CD4-positive, alpha-beta T cell (primary cell): Measurements from ENCODE around the gene GADL1. TPM values are rescaled to one million over a fixed set of nuclear protein-coding genes. Genes with fewer than 3 reads are reported as not detected.

Experiments
- ATAC-seq: fragments of 200-7000 bp; cut with Tn5 transposase; one replicate; pipeline ENCODE4 v1.10.0; 2022; ENCODE audit warnings: mild to moderate bottlenecking; ENCODE audit not compliant: poor library complexity
- CTCF ChIA-PET: fragments of 350-600 bp; sonication (Branson Sonifier 250); formaldehyde crosslinking; loops from one replicate; lab custom pipeline; 2021; ENCODE audit warnings: antibody characterized with exemption, inconsistent platforms; lab: Charles Lee
- POLR2A ChIA-PET: fragments of 350-600 bp; sonication (Branson Sonifier 250); formaldehyde crosslinking; loops from one replicate; lab custom pipeline; 2021; ENCODE audit warnings: antibody characterized with exemption, inconsistent platforms; lab: Charles Lee
- DNase-seq, 14 experiments: peaks; one replicate each; pipeline ENCODE4 v3.0.0-alpha.2; 2013 to 2020; ENCODE audit warnings: mixed read lengths in 2 of 14
- H3K27ac ChIP-seq, 2 donors: one replicate each; pipeline versions ENCODE4 v1.5.1 to v1.7.0; 2013; ENCODE audit warnings: low read length in 2 of 2, low read depth in 1 of 2, mild to moderate bottlenecking in 1 of 2
- H3K27me3 ChIP-seq, 2 experiments: 1 replicate in 1 of 2; 2 replicates in 1 of 2; pipeline versions ENCODE4 v1.6.1 to v1.7.0; 2013; ENCODE audit warnings: low read length in 2 of 2, control low read depth in 1 of 2, mild to moderate bottlenecking in 1 of 2, moderate library complexity in 1 of 2; ENCODE audit not compliant: insufficient read depth in 2 of 2, control insufficient read depth in 1 of 2
- H3K36me3 ChIP-seq: one replicate; pipeline ENCODE4 v1.6.1; 2013; ENCODE audit warnings: low read length, control low read depth; ENCODE audit not compliant: insufficient read depth
- H3K4me1 ChIP-seq: one replicate; pipeline ENCODE4 v1.6.1; 2013; ENCODE audit warnings: low read length, control low read depth; ENCODE audit not compliant: insufficient read depth
- H3K4me3 ChIP-seq: one replicate; pipeline ENCODE4 v1.5.1; 2013; ENCODE audit warnings: mild to moderate bottlenecking, low read length, moderate library complexity
- H3K9me3 ChIP-seq, 2 experiments: 1 replicate in 1 of 2; 2 replicates in 1 of 2; pipeline versions ENCODE4 v1.6.1 to v1.7.0; 2013; ENCODE audit warnings: low read length in 2 of 2, mild to moderate bottlenecking in 2 of 2, control low read depth in 1 of 2, moderate library complexity in 1 of 2; ENCODE audit not compliant: control insufficient read depth in 1 of 2, insufficient read depth in 1 of 2
- H3K27ac Mint-ChIP-seq: one replicate; pipeline ENCODE4 v1.8.0; 2020; ENCODE audit warnings: mixed read lengths
- H3K27me3 Mint-ChIP-seq: one replicate; pipeline ENCODE4 v1.8.0; 2021; ENCODE audit warnings: mixed read lengths
- H3K36me3 Mint-ChIP-seq: one replicate; pipeline ENCODE4 v1.8.0; 2021; ENCODE audit warnings: low read depth, mixed read lengths
- H3K4me1 Mint-ChIP-seq: one replicate; pipeline ENCODE4 v1.8.0; 2021; ENCODE audit warnings: low read depth, mixed read lengths
- H3K4me3 Mint-ChIP-seq: one replicate; pipeline ENCODE4 v1.8.0; 2020; ENCODE audit warnings: mild to moderate bottlenecking, mixed read lengths
- H3K9me3 Mint-ChIP-seq: one replicate; pipeline ENCODE4 v1.8.0; 2020; ENCODE audit warnings: mixed read lengths
- intact Hi-C, 2 experiments: fragments of 100-400 bp; cut with DNase I in 1 of 2; cut with micrococcal nuclease in 1 of 2; formaldehyde crosslinking; loops; one replicate each; pipeline versions ENCODE4 v1.15.1 to v1.9.0; 2023 to 2025; cut with DNase I, micrococcal nuclease
- total RNA-seq, 174 experiments: library from RNA in 2 of 174; stranded (reverse) in 2 of 174; gene quantifications; one replicate each; pipeline ENCODE4 v1.2.3 and lab custom pipeline; 2021 to 2026
- TF ChIP-seq, protein P1 (sequence below): fragments of 200-600 bp; IDR thresholded peaks from one replicate; pipeline ENCODE4 v1.8.0; 2022; ENCODE audit warnings: antibody characterized with exemption, mild to moderate bottlenecking

Gene GADL1
- total RNA-seq, 2 experiments from 2014 or later, result not detected

DNA sequence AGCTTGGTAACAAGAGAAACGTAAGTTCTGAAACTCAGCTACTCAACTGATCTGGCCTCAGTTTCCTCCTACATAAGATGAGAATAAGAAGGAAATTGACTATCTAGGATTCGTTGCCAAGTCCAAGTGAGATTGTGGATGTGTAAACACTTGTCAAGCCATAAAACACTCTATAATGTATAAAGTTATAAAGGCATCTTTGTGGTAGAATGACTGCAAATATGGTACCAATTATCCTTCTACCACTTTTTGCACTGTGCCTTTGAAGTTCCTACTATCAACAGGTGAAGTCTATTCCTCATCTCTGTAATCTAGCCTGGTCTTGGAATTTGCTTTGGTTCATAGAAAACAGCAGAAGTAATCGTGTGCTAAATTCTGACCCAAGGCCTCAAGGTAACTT, 138.2 kb downstream of the GADL1 start:
- H3K4me1 Mint-ChIP-seq, result peaks cover 7% of the 10 kb centered on the region
- Histone ChIP-seq H3K36me3 (no peaks in the 10 kb centered on the region), H3K27ac (no peak overlapping the region), H3K27me3 (no peaks in the 10 kb centered on the region), H3K4me3 (no peak overlapping the region), H3K4me1 (no peaks in the 10 kb centered on the region), H3K9me3 (no peaks in the 10 kb centered on the region)
- no peaks in the 10 kb centered on the region for H3K27me3 Mint-ChIP-seq
- ChIA-PET POLR2A (no interaction called here), CTCF (no interaction called here)
- DNase-seq (no peak), ATAC-seq (no peak)
- intact Hi-C loops, result no loop called here
- H3K27ac Mint-ChIP-seq, result no peak overlapping the region
- no peaks in the 10 kb centered on the region for H3K9me3 Mint-ChIP-seq
- H3K4me3 Mint-ChIP-seq, result no peak overlapping the region
- TF ChIP-seq, protein P1, sequence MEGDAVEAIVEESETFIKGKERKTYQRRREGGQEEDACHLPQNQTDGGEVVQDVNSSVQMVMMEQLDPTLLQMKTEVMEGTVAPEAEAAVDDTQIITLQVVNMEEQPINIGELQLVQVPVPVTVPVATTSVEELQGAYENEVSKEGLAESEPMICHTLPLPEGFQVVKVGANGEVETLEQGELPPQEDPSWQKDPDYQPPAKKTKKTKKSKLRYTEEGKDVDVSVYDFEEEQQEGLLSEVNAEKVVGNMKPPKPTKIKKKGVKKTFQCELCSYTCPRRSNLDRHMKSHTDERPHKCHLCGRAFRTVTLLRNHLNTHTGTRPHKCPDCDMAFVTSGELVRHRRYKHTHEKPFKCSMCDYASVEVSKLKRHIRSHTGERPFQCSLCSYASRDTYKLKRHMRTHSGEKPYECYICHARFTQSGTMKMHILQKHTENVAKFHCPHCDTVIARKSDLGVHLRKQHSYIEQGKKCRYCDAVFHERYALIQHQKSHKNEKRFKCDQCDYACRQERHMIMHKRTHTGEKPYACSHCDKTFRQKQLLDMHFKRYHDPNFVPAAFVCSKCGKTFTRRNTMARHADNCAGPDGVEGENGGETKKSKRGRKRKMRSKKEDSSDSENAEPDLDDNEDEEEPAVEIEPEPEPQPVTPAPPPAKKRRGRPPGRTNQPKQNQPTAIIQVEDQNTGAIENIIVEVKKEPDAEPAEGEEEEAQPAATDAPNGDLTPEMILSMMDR, result no peak
- H3K36me3 Mint-ChIP-seq, result no peaks in the 10 kb centered on the region

DNA sequence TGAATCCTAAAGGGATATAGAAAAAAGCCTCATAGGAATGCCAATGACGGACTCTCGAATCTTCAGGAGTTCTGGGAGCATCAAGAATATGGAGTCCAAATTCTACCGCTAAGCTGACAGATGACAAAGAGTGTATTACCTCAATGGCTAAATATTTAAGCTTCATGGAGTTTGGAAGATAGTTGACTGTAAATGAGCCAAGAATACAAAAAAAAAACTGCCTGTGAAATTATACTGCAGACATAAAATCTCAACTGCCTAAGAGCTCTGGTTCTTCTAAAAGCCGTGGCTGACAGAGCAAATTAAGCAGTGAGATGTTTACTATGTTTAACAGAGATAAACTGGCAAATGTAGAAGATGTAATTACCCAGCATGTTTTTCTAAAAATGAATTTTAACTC, 140.0 kb downstream of the GADL1 start:
- H3K4me1 ChIP-seq, result no peaks in the 10 kb centered on the region
- DNase-seq (no peak), ATAC-seq (no peak)
- no peak overlapping the region for H3K27ac ChIP-seq
- peaks cover 7% of the 10 kb centered on the region for H3K4me1 Mint-ChIP-seq
- no peaks in the 10 kb centered on the region for H3K27me3 Mint-ChIP-seq
- CTCF ChIA-PET, result interaction anchor here (1.3 kb wide), 1 partner anchor 15 kb away, joined by 5 read pairs; no protein-coding TSS in a partner anchor
- TF ChIP-seq, protein P1, result no peak
- no peak overlapping the region for H3K4me3 ChIP-seq
- no peaks in the 10 kb centered on the region for H3K9me3 Mint-ChIP-seq
- POLR2A ChIA-PET, result no interaction called here
- intact Hi-C loops, result loop anchor here in 1 of 2 experiments (5.0 kb wide), 1 partner anchor 552 kb away; no protein-coding TSS in a partner anchor
- no peaks in the 10 kb centered on the region for H3K36me3 ChIP-seq
- H3K36me3 Mint-ChIP-seq, result no peaks in the 10 kb centered on the region
- H3K27me3 ChIP-seq, result no peaks in the 10 kb centered on the region
- no peak overlapping the region for H3K4me3 Mint-ChIP-seq
- H3K9me3 ChIP-seq, result no peaks in the 10 kb centered on the region
- no peak overlapping the region for H3K27ac Mint-ChIP-seq

DNA sequence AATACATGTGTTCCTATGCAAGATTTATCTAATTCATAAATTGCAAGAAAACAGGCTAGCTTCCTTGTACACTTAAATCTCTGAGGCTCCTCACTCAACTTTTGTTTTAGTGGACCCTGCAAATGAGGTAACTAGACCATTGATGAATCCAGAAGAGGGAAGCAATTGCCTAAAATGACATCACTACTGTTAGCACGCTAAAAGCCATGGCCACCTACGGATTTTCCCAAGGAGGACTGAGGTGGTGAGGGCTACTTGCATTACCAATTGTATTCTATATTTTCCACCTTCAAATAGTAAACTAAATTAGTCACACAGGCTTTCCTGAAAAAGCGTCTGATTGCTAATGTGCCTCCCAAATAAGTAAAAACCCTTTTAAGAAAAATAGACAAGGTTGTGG, 140.7 kb downstream of the GADL1 start:
- Mint-ChIP-seq H3K27me3 (no peaks in the 10 kb centered on the region), H3K4me3 (no peak overlapping the region), H3K4me1 (peaks cover 7% of the 10 kb centered on the region), H3K9me3 (no peaks in the 10 kb centered on the region), H3K27ac (no peak overlapping the region), H3K36me3 (no peaks in the 10 kb centered on the region)
- H3K4me3 ChIP-seq, result no peak overlapping the region
- H3K9me3 ChIP-seq, result no peaks in the 10 kb centered on the region
- intact Hi-C loops, result loop anchor here in 1 of 2 experiments (5.0 kb wide), 1 partner anchor 551 kb away; no protein-coding TSS in a partner anchor
- DNase-seq (no peak), ATAC-seq (no peak)
- H3K27ac ChIP-seq, result no peak overlapping the region
- CTCF ChIA-PET, result no interaction called here
- H3K36me3 ChIP-seq, result no peaks in the 10 kb centered on the region
- POLR2A ChIA-PET, result no interaction called here
- H3K4me1 ChIP-seq, result no peaks in the 10 kb centered on the region
- TF ChIP-seq, protein P1, result no peak
- H3K27me3 ChIP-seq, result no peaks in the 10 kb centered on the region
